Measurements from ENCODE around the gene HTT.

HTT gene

GRCh38 chr4:3040452-3041191 lies 33.9 kb upstream of the HTT start:
- DNase-seq (ENCODE audit: low read depth) = peak; percentile 80
- TF ChIP-seq CTCF (IDR thresholded peaks at IDR 0.05; ENCODE audit: insufficient read depth, low read depth, low read length, missing control alignments) = no peak
- H3K4me3 ChIP-seq (ENCODE audit: low read depth, low read length) = peak overlapping the region; percentile 87

- H3K4me3 ChIP-seq (ENCODE audit: low read depth, low read length) = peak overlapping the region; percentile 87
- peak; percentile 81 for DNase-seq (ENCODE audit: low read depth)
- TF ChIP-seq CTCF (IDR thresholded peaks at IDR 0.05; ENCODE audit: insufficient read depth, low read depth, low read length, missing control alignments) = peak; percentile 6
Observed at GRCh38 chr4:3041192-3042142, 33.0 kb upstream of the HTT start.

- peak overlapping the region; percentile 87 for H3K4me3 ChIP-seq (ENCODE audit: low read depth, low read length)
- no peak for DNase-seq (ENCODE audit: low read depth)
- no peak for TF ChIP-seq CTCF (IDR thresholded peaks at IDR 0.05; ENCODE audit: insufficient read depth, low read depth, low read length, missing control alignments)
Observed at GRCh38 chr4:3042226-3042625, 32.3 kb upstream of the HTT start.

- no peak for DNase-seq (ENCODE audit: low read depth)
- H3K4me3 ChIP-seq (ENCODE audit: low read depth, low read length) = no peak overlapping the region
- no peak for TF ChIP-seq CTCF (IDR thresholded peaks at IDR 0.05; ENCODE audit: insufficient read depth, low read depth, low read length, missing control alignments)
Observed at GRCh38 chr4:3043282-3044020, 31.0 kb upstream of the HTT start.

GRCh38 chr4:3044870-3045819 lies 29.3 kb upstream of the HTT start:
- H3K4me3 ChIP-seq (ENCODE audit: low read depth, low read length) = no peak overlapping the region
- DNase-seq (ENCODE audit: low read depth) = peak; percentile 81
- no peak for TF ChIP-seq CTCF (IDR thresholded peaks at IDR 0.05; ENCODE audit: insufficient read depth, low read depth, low read length, missing control alignments)

- no peak overlapping the region for H3K4me3 ChIP-seq (ENCODE audit: low read depth, low read length)
- DNase-seq (ENCODE audit: low read depth) = peak; percentile 94
- no peak for TF ChIP-seq CTCF (IDR thresholded peaks at IDR 0.05; ENCODE audit: insufficient read depth, low read depth, low read length, missing control alignments)
Observed at GRCh38 chr4:3046162-3046561, 28.3 kb upstream of the HTT start.
